DND-41 (cell line): Measurements from ENCODE around the gene DNAJB4.

Experiments
- ATAC-seq: fragments of 200-7000 bp; cut with Tn5 transposase; 3 replicates; pipeline ENCODE4 v1.9.1; 2021; ENCODE audit warnings: low read depth; ENCODE audit not compliant: insufficient read depth
- DNase-seq: peaks from one replicate; pipeline ENCODE4 v3.0.0-alpha.2; 2020
- H2AFZ ChIP-seq: 2 replicates; pipeline ENCODE4 v1.6.0; 2012; ENCODE audit warnings: low read depth, low read length
- H3K27ac ChIP-seq: 2 replicates; pipeline ENCODE4 v1.5.1; 2012; ENCODE audit warnings: low read length, inconsistent platforms
- H3K27me3 ChIP-seq: fragments of 200-600 bp; sonication (generic); 2 replicates; pipeline ENCODE4 v1.6.0; 2012; ENCODE audit warnings: low read length, mild to moderate bottlenecking, inconsistent platforms; ENCODE audit not compliant: insufficient read depth, poor library complexity
- H3K36me3 ChIP-seq: 2 replicates; pipeline ENCODE4 v1.5.1; 2012; ENCODE audit warnings: low read length, inconsistent platforms; ENCODE audit not compliant: insufficient read depth
- H3K4me1 ChIP-seq: 2 replicates; pipeline ENCODE4 v1.5.1; 2012; ENCODE audit warnings: mild to moderate bottlenecking, low read length; ENCODE audit not compliant: insufficient read depth
- H3K4me2 ChIP-seq: 2 replicates; pipeline ENCODE4 v1.6.0; 2012; ENCODE audit warnings: mild to moderate bottlenecking, moderate library complexity, low read length, inconsistent platforms; ENCODE audit not compliant: insufficient read depth
- H3K4me3 ChIP-seq, 2 experiments: fragments of 200-600 bp in 1 of 2; shearing (Covaris generic) in 1 of 2; 2 replicates each; pipeline ENCODE4 v1.5.1; 2012 to 2016; ENCODE audit warnings: inconsistent platforms in 2 of 2, low read length in 2 of 2, mild to moderate bottlenecking in 2 of 2, low read depth in 1 of 2, moderate library complexity in 1 of 2
- H3K79me2 ChIP-seq: 2 replicates; pipeline ENCODE4 v1.6.0; 2012; ENCODE audit warnings: low read length, inconsistent platforms; ENCODE audit not compliant: insufficient read depth
- H3K9ac ChIP-seq: 2 replicates; pipeline ENCODE4 v1.6.0; 2012; ENCODE audit warnings: low read depth, mild to moderate bottlenecking, inconsistent platforms, low read length, moderate library complexity
- H3K9me3 ChIP-seq: 2 replicates; pipeline ENCODE4 v1.5.1; 2012; ENCODE audit warnings: low read length, moderate library complexity, mild to moderate bottlenecking, inconsistent platforms; ENCODE audit not compliant: insufficient read depth, severe bottlenecking
- H4K20me1 ChIP-seq: 2 replicates; pipeline ENCODE4 v1.6.0; 2012; ENCODE audit warnings: low read length; ENCODE audit not compliant: insufficient read depth
- EZH2 ChIP-seq: IDR thresholded peaks from 3 replicates; pipeline ENCODE4 v1.6.1; 2012; ENCODE audit warnings: borderline replicate concordance, low read depth, mild to moderate bottlenecking, moderate library complexity, low read length, inconsistent platforms; ENCODE audit not compliant: severe bottlenecking
- TF ChIP-seq, protein P1 (sequence below): IDR thresholded peaks from 2 replicates; pipeline ENCODE4 v1.5.1; 2012; ENCODE audit warnings: borderline replicate concordance, low read length, moderate library complexity, mild to moderate bottlenecking; ENCODE audit not compliant: poor library complexity, severe bottlenecking; ENCODE audit errors: extremely low read depth

DNAJB4 gene

DNA sequence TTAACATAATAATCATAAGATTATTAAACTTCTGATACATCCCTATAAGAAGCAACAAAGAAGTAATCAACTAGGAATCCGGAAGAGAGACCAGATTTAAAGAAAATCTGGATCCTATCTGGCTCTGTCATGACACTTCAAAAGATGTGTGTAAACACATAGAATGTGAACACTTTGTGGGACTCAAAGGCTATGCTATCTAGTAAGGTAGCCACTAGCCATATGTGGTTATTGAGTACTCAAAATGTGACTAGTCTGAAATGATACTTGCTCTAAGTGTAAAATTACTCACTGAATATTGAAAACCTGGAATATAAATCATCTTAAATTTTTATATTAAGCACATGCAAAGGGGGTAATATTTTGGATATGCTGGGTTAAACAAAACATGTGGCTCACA lies 34.5 kb upstream of the DNAJB4 start:
- no peaks in the 10 kb centered on the region for H3K27me3 ChIP-seq
- ATAC-seq (no peak), DNase-seq (no peak)
- H3K4me2 ChIP-seq, result peak overlapping the region; percentile 23; the same call in 1 of the 2 replicates
- H3K4me3 ChIP-seq, result no peak overlapping the region
- no peaks in the 10 kb centered on the region for H3K9me3 ChIP-seq
- no peak overlapping the region for H3K9ac ChIP-seq
- TF ChIP-seq EZH2, result no peak
- TF ChIP-seq, protein P1, sequence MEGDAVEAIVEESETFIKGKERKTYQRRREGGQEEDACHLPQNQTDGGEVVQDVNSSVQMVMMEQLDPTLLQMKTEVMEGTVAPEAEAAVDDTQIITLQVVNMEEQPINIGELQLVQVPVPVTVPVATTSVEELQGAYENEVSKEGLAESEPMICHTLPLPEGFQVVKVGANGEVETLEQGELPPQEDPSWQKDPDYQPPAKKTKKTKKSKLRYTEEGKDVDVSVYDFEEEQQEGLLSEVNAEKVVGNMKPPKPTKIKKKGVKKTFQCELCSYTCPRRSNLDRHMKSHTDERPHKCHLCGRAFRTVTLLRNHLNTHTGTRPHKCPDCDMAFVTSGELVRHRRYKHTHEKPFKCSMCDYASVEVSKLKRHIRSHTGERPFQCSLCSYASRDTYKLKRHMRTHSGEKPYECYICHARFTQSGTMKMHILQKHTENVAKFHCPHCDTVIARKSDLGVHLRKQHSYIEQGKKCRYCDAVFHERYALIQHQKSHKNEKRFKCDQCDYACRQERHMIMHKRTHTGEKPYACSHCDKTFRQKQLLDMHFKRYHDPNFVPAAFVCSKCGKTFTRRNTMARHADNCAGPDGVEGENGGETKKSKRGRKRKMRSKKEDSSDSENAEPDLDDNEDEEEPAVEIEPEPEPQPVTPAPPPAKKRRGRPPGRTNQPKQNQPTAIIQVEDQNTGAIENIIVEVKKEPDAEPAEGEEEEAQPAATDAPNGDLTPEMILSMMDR, result no peak
- H3K27ac ChIP-seq, result no peak overlapping the region
- H3K36me3 ChIP-seq, result peaks cover 87% of the 10 kb centered on the region
- no peak overlapping the region for H2AFZ ChIP-seq
- H3K79me2 ChIP-seq, result peaks cover 98% of the 10 kb centered on the region
- peaks cover 23% of the 10 kb centered on the region for H3K4me1 ChIP-seq
- peaks cover 72% of the 10 kb centered on the region for H4K20me1 ChIP-seq

DNA sequence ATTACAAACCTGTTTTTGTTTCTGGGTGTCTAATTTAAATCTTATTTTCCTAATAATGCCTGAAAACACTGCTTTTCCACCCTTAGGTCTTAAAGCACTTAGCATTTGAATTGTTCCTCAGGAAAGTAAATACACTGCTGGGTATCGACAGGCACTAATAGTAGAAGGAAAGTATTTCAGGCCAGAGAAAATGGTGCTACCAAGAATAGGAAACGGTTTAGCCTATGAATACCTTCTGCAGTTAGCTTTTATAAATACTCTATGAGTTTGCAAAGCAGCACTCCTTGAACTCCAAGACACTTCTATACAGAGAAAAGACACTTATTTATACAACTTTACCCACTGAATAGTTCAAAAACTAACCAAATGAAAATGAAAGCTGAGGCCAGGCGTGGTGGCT lies 32.7 kb upstream of the DNAJB4 start:
- Histone ChIP-seq H3K4me2 (peak overlapping the region; percentile 38; the same call in 1 of the 2 replicates), H3K27me3 (no peaks in the 10 kb centered on the region), H3K36me3 (peaks cover 87% of the 10 kb centered on the region), H3K9ac (no peak overlapping the region), H3K4me3 (no peak overlapping the region), H4K20me1 (peaks cover 84% of the 10 kb centered on the region), H2AFZ (no peak overlapping the region), H3K9me3 (no peaks in the 10 kb centered on the region), H3K4me1 (peaks cover 42% of the 10 kb centered on the region), H3K27ac (no peak overlapping the region), H3K79me2 (peaks cover 100% of the 10 kb centered on the region)
- DNase-seq (no peak), ATAC-seq (no peak)
- no peak for TF ChIP-seq EZH2
- TF ChIP-seq, protein P1, result no peak

DNA sequence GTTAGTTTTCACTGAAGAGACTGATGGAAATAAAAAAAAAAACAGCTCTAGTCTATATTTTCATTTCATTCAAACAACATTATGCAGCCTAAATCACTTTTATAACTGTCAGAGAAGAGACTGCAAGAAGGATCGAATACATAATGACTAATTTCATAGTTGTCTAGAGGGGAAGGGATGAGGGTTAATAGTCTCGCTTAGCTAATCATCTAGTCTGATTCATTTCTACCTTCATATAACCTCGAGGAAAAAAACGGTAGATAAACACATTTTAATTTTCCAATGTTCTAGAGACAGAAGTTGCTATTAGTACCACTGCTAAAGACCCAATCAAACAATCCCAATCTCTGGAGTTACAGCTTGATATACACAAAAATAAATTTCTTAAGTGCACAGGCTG lies 29.4 kb upstream of the DNAJB4 start:
- peak overlapping the region in 1 of 2 experiments; percentile 65; a peak in 2 of 4 replicates for H3K4me3 ChIP-seq
- H4K20me1 ChIP-seq, result peaks cover 71% of the 10 kb centered on the region
- TF ChIP-seq, protein P1, result no peak
- no peak for TF ChIP-seq EZH2
- DNase-seq (no peak), ATAC-seq (no peak)
- peaks cover 63% of the 10 kb centered on the region for H3K36me3 ChIP-seq
- H3K4me2 ChIP-seq, result peak overlapping the region; percentile 78
- H3K79me2 ChIP-seq, result peaks cover 98% of the 10 kb centered on the region
- H3K9me3 ChIP-seq, result no peaks in the 10 kb centered on the region
- H3K27me3 ChIP-seq, result no peaks in the 10 kb centered on the region
- peak overlapping the region; percentile 74; the same call in 1 of the 2 replicates for H3K9ac ChIP-seq
- peak overlapping the region; percentile 20; the same call in 1 of the 2 replicates for H3K27ac ChIP-seq
- no peak overlapping the region for H2AFZ ChIP-seq
- peaks cover 52% of the 10 kb centered on the region for H3K4me1 ChIP-seq
